ENCODE data around the gene VIM. TPM values are rescaled to one million over a fixed set of nuclear protein-coding genes. Genes with fewer than 3 reads are reported as not detected.

Gene VIM
- total RNA-seq, 1 donor from 2014 or later: 375 TPM

- H3K27ac ChIP-seq (replicated peaks): no peak overlapping the region
- no peak for TF ChIP-seq CTCF (IDR thresholded peaks at IDR 0.05; ENCODE audit: borderline replicate concordance)
- no peak for DNase-seq
- no peaks in the 10 kb centered on the region for H3K9me3 ChIP-seq (replicated peaks)
- no peak overlapping the region for H3K4me3 ChIP-seq
- intact Hi-C loops (cut with micrococcal nuclease): no loop called here
- H3K4me1 ChIP-seq: no peaks in the 10 kb centered on the region
- no peaks in the 10 kb centered on the region for H3K36me3 ChIP-seq
- no peaks in the 10 kb centered on the region for H3K27me3 ChIP-seq (ENCODE audit: low read depth)
Measured at GRCh38 chr10:17209302-17209701, 18.7 kb upstream of the VIM start.

DNA sequence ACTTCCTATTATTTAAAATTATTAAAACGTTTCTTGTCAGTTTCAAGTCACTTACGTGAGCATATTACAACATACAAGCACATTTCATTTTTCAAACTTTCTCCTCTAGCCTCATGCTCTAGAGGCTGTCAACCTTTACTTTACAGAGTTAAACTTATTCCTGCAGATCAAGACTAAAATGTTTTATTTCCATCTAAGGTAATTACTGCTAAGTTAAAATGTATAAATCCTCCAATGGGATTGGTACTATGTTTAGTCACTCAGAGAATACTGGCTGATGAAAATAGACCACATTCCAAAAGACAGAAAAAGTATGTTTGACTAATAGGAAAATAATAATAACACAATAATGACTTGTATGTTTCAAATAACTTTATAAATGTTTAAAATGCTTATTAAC is 18.2 kb upstream of the VIM start:
- Histone ChIP-seq H3K27me3 (ENCODE audit: low read depth) (no peaks in the 10 kb centered on the region), H3K9me3 (replicated peaks) (no peaks in the 10 kb centered on the region), H3K4me3 (no peak overlapping the region), H3K36me3 (no peaks in the 10 kb centered on the region), H3K4me1 (no peaks in the 10 kb centered on the region), H3K27ac (replicated peaks) (no peak overlapping the region)
- intact Hi-C loops (cut with micrococcal nuclease): no loop called here
- DNase-seq: no peak
- no peak for TF ChIP-seq CTCF (IDR thresholded peaks at IDR 0.05; ENCODE audit: borderline replicate concordance)

DNA sequence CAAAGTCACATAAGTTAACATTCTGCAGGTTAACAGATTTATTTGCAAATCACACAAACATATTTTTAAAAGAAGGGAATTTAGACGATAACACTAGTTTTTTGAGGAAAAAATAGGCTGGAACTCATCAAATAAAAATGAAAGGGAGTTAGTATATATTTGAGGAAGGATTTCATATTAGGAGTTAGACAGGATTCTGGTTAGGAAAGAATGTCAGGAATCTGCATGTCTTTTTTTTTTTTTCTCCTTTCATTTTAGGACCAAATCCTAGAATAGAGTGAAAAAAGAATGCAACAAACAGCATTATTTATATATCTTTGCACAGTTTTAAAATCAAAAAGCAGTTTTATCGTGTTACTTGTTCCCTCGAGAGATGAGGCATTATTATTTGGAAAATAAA is 17.7 kb upstream of the VIM start:
- H3K9me3 ChIP-seq (replicated peaks): no peaks in the 10 kb centered on the region
- no peaks in the 10 kb centered on the region for H3K27me3 ChIP-seq (ENCODE audit: low read depth)
- H3K27ac ChIP-seq (replicated peaks): no peak overlapping the region
- H3K4me3 ChIP-seq: no peak overlapping the region
- DNase-seq: no peak
- H3K4me1 ChIP-seq: no peaks in the 10 kb centered on the region
- no peaks in the 10 kb centered on the region for H3K36me3 ChIP-seq
- TF ChIP-seq CTCF (IDR thresholded peaks at IDR 0.05; ENCODE audit: borderline replicate concordance): no peak
- intact Hi-C loops (cut with micrococcal nuclease): no loop called here

DNA sequence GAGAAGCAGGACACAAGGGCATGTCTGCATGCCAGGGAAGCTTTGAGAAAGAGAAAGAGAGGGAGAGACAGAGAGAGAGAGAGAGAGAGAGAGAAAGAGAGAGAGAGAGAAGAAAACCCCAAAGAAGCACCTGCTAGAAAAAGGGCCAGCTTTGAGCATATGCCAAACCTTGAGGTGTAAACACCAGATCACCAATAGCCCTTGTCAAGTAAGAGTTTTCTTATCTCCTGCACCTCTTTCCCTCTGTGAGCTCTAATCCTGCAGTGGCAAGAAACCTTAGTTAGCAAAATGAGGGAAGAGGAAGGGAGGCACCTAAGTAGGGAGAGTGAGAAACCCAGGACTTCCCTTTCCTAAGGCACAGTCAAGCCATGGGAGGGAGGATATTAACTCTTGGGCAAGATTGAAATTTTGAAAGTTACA is 15.2 kb upstream of the VIM start:
- Histone ChIP-seq H3K36me3 (no peaks in the 10 kb centered on the region), H3K9me3 (replicated peaks) (no peaks in the 10 kb centered on the region), H3K27ac (replicated peaks) (no peak overlapping the region), H3K4me3 (no peak overlapping the region), H3K4me1 (peaks cover 17% of the 10 kb centered on the region), H3K27me3 (ENCODE audit: low read depth) (no peaks in the 10 kb centered on the region)
- intact Hi-C loops (cut with micrococcal nuclease): no loop called here
- no peak for DNase-seq
- no peak for TF ChIP-seq CTCF (IDR thresholded peaks at IDR 0.05; ENCODE audit: borderline replicate concordance)

- no peak for TF ChIP-seq CTCF (IDR thresholded peaks at IDR 0.05; ENCODE audit: borderline replicate concordance)
- Histone ChIP-seq H3K4me3 (no peak overlapping the region), H3K9me3 (replicated peaks) (no peaks in the 10 kb centered on the region), H3K36me3 (no peaks in the 10 kb centered on the region), H3K27me3 (ENCODE audit: low read depth) (no peaks in the 10 kb centered on the region), H3K4me1 (peaks cover 17% of the 10 kb centered on the region), H3K27ac (replicated peaks) (no peak overlapping the region)
- intact Hi-C loops (cut with micrococcal nuclease): no loop called here
- DNase-seq: no peak
Measured at GRCh38 chr10:17213646-17214349, 14.2 kb upstream of the VIM start.

Measured in left ventricle myocardium inferior (tissue), 1 donor.